ENCODE results near the gene VAV2. TPM values are rescaled to one million over a fixed set of nuclear protein-coding genes. Genes with fewer than 3 reads are reported as not detected.

Gene VAV2
- total and polyA plus RNA-seq, 11 donors, result 3.3 to 9.9 (median 5.3) TPM

DNA sequence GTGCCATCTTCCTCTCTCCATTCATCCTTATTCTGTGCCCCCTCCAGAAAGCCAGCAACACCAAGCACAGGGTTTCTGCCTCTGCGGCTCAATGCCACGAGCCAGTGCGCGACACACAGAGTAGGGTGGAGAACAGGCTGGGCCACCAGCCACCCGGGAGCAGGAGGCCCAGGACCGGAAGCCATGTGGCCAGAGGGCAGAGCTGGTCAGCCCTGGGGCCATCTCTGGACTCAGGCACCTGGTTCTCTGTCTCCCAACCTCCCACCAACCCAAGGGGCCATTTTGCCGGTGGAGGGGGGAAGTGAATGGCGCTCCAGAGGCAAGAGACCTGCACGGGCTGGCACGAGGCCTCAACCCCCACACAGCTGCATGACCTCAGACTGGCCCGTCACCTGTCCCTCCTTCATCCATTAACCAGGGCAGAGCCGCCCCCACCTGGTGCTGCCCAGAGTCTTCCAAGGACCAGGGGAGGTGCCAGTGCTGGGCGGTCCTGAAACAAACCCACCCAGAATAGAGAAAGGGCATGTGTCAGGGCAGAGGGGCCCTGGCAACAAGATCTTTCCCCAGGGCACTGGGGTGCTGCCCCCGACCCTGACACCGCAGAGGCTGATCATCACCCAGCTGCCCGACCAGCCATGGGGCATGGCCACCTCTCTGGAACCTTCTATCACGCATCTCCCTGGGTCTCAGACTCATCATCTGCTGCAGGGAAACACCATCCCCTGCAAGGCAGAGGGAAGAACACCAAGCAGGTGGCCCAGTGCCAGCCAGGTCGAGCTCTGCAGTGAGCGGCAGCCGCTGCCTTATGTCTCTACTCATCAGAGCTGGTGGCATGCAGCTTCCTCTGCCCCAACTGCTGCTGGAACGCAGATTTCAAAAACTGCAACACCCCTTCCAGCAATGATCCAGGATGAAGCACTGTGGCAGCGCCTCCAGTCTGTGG lies 11.9 kb downstream of the VAV2 start:
- no peaks in the 10 kb centered on the region for H3K36me3 ChIP-seq
- TF ChIP-seq POLR2A (IDR thresholded peaks at IDR 0.05), result no peak
- TF ChIP-seq, protein P1, sequence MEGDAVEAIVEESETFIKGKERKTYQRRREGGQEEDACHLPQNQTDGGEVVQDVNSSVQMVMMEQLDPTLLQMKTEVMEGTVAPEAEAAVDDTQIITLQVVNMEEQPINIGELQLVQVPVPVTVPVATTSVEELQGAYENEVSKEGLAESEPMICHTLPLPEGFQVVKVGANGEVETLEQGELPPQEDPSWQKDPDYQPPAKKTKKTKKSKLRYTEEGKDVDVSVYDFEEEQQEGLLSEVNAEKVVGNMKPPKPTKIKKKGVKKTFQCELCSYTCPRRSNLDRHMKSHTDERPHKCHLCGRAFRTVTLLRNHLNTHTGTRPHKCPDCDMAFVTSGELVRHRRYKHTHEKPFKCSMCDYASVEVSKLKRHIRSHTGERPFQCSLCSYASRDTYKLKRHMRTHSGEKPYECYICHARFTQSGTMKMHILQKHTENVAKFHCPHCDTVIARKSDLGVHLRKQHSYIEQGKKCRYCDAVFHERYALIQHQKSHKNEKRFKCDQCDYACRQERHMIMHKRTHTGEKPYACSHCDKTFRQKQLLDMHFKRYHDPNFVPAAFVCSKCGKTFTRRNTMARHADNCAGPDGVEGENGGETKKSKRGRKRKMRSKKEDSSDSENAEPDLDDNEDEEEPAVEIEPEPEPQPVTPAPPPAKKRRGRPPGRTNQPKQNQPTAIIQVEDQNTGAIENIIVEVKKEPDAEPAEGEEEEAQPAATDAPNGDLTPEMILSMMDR (IDR thresholded peaks at IDR 0.05), result no peak
- peaks cover 5 to 22% (median 19%) of the 10 kb centered on the region in 12 donors for H3K4me1 ChIP-seq
- H3K4me3 ChIP-seq, result peak overlapping the region in 4 of 12 donors; percentile 29 to 47 (median 40)
- peak overlapping the region in 8 of 12 donors; percentile 23 to 70 (median 54) for H3K27ac ChIP-seq
- 80 to 86% (median 82%) methylated on average over 18 to 22 of the region's 22 CpGs for WGBS, 4 donors
- ATAC-seq (no peak), DNase-seq (peak in 1 of 5 donors; percentile 53)
- intact Hi-C loops (cut with DNase I), result no loop called here
- no peaks in the 10 kb centered on the region for H3K9me3 ChIP-seq
- H3K27me3 ChIP-seq, result no peaks in the 10 kb centered on the region

DNA sequence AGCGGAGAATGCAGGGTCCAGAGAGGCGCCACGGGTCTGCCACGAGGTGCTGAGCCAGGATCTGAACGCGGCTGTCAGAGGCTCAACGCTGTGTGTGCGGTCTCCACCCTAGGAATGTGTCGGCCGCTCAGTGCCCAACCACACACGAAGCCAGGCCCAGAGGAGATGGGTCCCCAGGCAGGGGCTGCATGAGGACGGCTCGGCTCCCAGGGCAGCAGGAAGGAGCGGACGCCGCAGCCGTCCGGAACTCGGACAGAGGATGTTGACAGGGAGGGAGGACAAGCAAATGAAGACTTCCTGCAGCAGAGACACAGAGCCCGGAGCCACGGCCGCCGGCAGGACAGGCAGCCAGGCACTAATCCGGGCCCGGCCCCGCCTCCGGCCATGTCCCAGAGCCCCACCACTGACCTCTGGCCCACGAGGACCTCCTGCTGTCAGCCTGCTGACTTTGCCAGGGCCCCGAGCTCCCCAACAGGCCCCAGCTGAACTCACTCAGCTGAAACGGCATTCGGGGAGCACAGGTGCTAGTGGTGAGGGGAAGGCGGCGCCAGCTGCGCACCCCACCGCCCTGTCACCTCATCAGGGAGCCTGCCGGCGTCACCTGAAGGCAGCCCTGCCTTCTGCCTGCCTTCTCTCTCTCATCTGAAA lies 12.7 kb downstream of the VAV2 start:
- no peaks in the 10 kb centered on the region for H3K9me3 ChIP-seq
- H3K27me3 ChIP-seq, result no peaks in the 10 kb centered on the region
- DNase-seq, result peak; percentile 54 to 73 (median 59)
- H3K36me3 ChIP-seq, result no peaks in the 10 kb centered on the region
- 13 to 33% (median 29%) methylated on average over 26 to 37 of the region's 37 CpGs for WGBS, 4 donors
- peak; percentile 28 to 84 (median 61) for ATAC-seq
- peak overlapping the region in 10 of 12 donors; percentile 14 to 47 (median 31) for H3K4me3 ChIP-seq
- TF ChIP-seq POLR2A (IDR thresholded peaks at IDR 0.05), result no peak
- TF ChIP-seq, protein P1 (IDR thresholded peaks at IDR 0.05), result no peak
- intact Hi-C loops (cut with DNase I), result no loop called here
- H3K4me1 ChIP-seq, result peaks cover 5 to 22% (median 19%) of the 10 kb centered on the region in 12 donors
- peak overlapping the region in 8 of 12 donors; percentile 40 to 70 (median 54) for H3K27ac ChIP-seq

DNA sequence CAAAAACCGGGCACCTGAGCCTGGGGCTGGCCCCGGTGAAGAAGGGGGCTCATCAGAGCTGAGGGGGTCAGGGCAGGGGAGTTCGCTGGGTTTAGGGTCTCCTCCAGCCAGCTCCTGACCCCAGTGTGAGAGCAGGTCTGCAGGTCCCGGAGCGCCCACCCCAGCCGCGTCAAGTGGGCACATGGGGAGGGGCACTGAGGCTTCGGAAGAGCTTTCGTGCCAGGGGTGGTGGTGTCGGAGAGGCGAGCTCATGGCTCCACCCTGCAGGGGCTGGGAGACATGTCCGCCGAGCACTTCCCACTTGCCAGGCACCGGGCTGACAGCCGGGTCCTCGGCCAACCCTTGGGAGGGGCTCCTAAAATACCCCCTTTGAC lies 13.2 kb downstream of the VAV2 start:
- Histone ChIP-seq H3K4me3 (peak overlapping the region in 10 of 12 donors; percentile 14 to 47 (median 31)), H3K27me3 (no peaks in the 10 kb centered on the region), H3K9me3 (no peaks in the 10 kb centered on the region), H3K36me3 (no peaks in the 10 kb centered on the region), H3K4me1 (peaks cover 5 to 25% (median 19%) of the 10 kb centered on the region in 12 donors), H3K27ac (peak overlapping the region in 7 of 12 donors; percentile 34 to 70 (median 53))
- intact Hi-C loops (cut with DNase I), result no loop called here
- DNase-seq (peak in 1 of 5 donors; percentile 55), ATAC-seq (peak in 1 of 4 donors; percentile 2)
- TF ChIP-seq, protein P1 (IDR thresholded peaks at IDR 0.05), result no peak
- 49 to 100% (median 67%) methylated on average over 2 to 16 of the region's 16 CpGs for WGBS, 4 donors

Data from heart left ventricle (tissue), 16 donors.